GM19043 (cell line): ENCODE results near the gene CCDC15.
A peak's percentile ranks its signal among the peaks of the same experiment; 100 is the strongest.
"Not testable (repeated sequence)": the region's sequence is repeated elsewhere in the genome, so short reads cannot be mapped to it uniquely, and the experiment has no call there.

Source experiments
- ATAC-seq: cut with Tn5 transposase; IDR thresholded peaks from one replicate; pipeline ENCODE4 v1.9.1; 2021; ENCODE audit warnings: low read depth; ENCODE audit not compliant: unreplicated experiment

CCDC15 gene

GRCh38 chr11:124938970-124939369 is 15.0 kb upstream of the CCDC15 start:
- no peak for ATAC-seq

- ATAC-seq = no peak
Measured at GRCh38 chr11:124941703-124942102, 12.3 kb upstream of the CCDC15 start.

GRCh38 chr11:124942466-124943253 is 11.3 kb upstream of the CCDC15 start:
- no peak for ATAC-seq

DNA sequence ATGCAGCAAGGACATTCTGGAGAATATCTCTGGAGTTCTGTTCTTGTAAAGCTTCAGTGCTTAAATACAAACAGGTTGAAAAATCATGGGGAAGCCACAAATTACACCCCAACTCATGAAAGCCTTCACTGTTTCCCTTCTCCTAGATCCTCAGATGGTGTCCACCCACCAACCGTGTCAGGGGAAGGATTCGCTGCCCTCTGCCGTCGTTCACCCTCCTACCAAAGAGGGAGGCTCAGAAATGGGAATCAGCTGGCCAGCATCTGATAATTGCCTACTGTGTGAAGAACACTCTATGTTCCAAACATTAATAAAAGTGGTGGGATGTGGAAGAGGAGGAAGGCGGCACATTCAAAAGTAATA is 10.8 kb upstream of the CCDC15 start:
- ATAC-seq = no peak

DNA sequence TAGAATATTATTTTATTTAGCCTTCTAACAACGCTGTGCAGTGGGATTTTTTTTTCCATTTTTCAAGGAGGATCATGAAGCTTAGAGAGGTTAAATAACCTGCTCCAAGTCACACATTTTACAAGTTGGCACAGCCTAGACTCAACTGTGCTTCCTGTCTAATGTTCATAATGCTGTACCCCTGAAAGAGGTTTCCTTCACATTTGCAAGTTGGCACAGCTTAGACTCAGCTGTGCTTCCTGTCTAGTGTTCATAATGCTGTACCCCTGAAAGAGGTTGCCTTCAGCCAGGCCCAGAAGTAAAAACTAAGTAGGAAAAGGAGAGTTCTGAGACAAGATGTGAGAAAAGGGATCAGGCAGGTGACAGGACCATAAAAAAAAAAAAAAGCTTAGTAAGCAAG is 10.3 kb upstream of the CCDC15 start:
- no peak for ATAC-seq

GRCh38 chr11:124944565-124944964 is 9.4 kb upstream of the CCDC15 start:
- no peak for ATAC-seq

DNA sequence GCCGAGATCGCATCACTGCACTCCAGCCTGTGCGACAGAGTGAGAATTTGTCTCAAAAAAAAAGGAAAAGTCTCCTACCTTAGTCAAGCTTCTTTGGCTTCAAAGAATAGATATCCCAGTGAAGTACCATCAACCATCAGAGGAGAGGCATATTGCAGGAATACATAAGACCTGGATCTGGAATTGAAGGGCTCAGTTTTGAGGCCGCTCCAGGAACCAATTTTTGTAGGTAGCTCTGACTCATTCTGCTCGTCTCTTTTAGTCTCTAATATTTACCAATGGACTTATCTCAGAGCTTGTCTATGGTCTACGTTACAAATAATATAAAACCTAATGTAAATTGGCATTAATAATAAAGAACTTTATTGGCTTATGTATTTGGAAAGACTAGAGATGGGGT is 8.2 kb upstream of the CCDC15 start:
- ATAC-seq = no peak

DNA sequence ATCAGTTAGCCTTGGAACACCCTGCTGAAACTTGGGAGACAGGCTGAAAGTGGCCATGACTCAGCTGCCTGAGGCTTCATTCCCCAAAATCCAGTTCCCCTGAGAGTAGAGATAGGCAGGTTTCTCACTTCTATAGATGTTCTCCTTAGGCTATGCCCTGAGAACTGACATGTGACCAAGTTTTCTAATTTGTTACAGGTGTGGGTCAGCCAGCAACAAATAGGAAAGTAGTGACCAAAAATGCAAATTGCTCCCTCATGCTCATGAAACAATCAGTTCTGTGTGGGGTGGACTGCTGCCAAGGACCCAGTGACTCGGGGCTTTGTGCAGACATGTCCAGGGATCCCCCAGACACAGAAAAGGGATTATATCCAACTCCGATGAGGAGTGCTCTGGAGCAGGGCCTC is 7.3 kb upstream of the CCDC15 start:
- no peak for ATAC-seq

GRCh38 chr11:124950601-124951330 is 3.2 kb upstream of the CCDC15 start:
- ATAC-seq = no peak

GRCh38 chr11:124951341-124951740 is 2.7 kb upstream of the CCDC15 start:
- ATAC-seq = no peak

DNA sequence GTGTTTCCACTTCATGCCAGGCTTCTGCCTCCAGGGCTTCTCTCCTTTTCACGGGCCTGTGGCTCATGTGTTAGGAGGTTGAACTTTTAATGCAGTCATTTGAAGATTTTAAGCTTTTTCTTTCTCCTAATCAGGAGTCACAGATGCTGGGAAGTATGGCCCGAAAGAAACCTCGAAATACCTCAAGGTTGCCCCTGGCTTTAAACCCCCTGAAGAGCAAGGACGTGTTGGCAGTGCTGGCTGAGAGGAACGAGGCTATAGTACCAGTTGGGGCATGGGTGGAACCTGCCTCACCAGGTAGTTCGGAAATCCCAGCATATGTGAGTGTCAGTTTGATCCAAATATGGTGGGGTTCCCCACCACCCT is 571 bp downstream of the CCDC15 start:
- ATAC-seq = no peak

- no peak for ATAC-seq
Measured at GRCh38 chr11:124955035-124955434, 1.0 kb downstream of the CCDC15 start.

DNA sequence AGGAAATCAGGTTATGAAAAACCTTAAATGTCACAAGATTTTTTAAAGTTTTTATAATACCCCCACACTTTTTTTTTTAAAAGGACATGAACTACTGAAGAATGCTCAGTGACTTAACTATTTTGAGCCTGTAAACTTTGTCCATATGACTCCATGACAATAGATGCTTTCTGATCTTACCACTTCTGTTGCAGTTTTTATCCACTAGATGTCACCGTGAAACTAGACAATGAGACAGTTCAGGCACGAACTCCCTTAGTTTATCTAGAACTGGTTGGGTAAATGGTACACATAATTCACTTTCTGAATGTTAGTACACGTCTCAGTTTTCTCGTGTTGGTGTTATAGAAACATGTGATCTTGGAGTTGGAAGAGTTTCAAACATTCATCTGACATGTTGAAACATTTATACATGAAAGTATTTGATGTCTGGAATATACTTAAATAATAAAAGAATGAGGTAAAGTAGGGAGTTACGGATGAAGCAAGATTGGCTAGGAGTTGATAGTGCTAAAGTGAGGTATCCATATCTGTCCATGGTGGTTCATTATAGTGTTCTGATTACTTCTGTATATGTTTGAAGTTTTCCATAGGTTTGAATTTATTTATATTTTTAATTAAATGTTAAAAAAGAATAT is 8.1 kb downstream of the CCDC15 start:
- peak; percentile 93 for ATAC-seq

DNA sequence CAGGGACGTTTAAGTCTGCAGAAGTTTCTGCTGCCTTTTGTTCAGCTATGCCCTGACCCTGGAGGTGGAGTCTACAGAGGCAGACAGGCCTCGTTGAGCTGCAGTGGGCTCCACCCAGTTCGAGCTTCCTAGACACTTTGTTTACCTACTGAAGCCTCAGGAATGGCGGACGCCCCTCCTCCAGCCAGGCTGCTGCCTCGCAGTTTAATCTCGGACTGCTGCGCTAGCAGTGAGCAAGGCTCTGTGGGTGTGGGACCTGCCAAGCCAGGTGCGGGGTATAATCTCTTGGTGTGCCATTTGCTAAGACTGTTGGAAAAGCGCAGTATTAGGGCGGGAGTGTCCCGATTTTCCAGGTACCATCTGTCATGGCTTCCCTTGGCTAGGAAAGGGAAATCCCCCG is 14.2 kb downstream of the CCDC15 start:
- ATAC-seq = not testable (repeated sequence)

DNA sequence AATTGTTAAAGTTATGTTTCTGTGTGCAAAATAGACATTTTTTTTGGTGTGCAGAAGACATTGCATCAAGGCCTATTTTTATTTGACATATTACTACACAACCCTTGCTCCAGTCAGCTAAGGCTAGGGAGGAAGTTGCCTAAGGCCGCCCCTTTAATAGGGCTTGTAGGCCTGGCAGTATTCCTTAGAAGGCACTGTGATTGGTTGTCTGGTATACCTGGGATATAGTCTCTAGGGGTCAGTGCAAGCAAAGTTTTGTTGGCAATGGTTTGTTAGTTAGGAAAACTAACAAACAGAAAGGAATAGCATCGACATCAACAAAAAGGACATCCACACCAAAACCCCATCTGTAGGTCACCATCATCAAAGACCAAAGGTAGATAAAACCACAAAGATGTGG is 16.9 kb downstream of the CCDC15 start:
- ATAC-seq = no peak

DNA sequence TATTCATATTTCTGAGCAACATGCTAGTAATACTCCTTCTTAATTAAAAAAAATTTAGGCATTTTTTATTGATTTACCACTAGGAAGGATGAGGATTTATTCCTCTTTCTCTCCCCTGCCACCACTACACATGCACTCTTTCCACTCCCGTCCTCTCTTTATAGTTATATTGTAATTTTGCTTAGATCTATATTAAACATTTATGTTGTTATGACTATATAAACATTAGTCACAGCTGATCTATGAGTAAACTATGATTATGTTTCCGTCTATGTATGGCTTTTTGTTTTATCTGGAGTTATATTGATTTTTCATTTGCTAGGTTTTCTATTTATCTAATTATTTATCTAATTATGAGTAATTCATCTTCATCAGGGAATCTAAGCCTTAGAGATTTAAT is 17.8 kb downstream of the CCDC15 start:
- no peak for ATAC-seq

GRCh38 chr11:124976531-124976930 is 22.5 kb downstream of the CCDC15 start:
- no peak for ATAC-seq

- no peak for ATAC-seq
Measured at GRCh38 chr11:124977006-124977405, 23.0 kb downstream of the CCDC15 start.

GRCh38 chr11:124978316-124978715 is 24.3 kb downstream of the CCDC15 start:
- no peak for ATAC-seq

DNA sequence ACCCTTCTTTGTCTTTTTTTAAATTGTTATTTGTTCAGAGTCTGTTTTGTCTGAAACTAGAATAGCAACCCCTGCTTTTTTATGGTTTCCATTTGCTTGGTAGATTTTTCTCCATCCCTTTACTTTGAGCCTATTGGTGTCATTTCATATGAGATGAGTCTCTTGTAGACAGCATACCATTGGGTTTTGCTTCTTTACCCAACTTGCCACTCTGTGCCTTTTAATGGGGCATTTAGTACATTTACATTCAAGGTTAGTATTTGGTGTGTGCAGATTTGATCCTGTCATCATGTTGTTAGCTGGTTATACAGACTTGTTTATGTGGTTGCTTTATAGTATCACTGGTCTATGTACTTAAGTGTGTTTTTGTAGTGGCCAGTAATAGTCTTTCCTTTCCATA is 28.0 kb downstream of the CCDC15 start:
- no peak for ATAC-seq

DNA sequence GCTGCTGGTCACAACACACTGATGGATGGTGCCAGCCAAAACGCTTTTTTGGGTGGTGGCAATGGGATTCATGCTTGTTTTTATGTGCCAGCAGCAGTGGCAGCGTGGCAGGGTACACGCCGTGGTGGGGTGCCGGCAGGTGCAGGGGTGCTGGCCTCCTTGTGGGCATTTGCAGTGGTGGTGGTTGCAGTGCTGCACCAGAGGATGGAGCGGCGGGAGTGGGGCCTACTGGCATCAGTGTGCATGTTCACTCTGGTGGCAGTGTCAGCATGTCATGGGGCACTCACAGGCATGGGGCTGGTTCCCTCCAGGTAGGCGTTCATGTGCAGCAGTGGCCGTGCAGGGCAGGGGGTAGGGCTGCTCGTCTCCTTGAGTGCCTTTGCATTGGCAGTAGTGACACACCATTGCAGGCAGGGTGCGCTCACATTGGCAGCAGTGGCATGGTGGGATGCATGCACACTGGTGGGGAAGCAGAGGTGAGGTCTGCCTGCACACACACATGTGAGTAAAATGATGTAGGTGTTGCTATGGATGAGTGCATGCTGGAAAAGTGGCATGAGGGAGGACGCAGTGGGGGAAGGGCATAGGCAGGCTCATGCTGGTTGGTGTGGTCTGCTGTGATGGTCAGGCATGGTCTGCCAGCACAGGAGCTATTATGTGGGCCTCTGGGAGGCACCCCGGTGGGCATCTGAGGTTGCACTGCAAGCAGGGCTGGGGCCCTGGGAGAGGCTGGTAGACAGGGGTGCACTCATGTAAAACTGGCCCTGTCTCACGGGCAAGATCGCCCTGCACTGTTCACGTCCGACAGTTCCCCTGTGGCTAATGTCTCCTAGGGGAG is 29.9 kb downstream of the CCDC15 start:
- ATAC-seq = no peak
